ENCODE data around the gene IFRD2. TPM values are rescaled to one million over a fixed set of nuclear protein-coding genes. Genes with fewer than 3 reads are reported as not detected.
"Not testable (repeated sequence)": the region's sequence is repeated elsewhere in the genome, so short reads cannot be mapped to it uniquely, and the experiment has no call there.

IFRD2 gene
- polyA plus RNA-seq, 4 donors, result 39.6 to 50.5 (median 45.0) TPM

DNA sequence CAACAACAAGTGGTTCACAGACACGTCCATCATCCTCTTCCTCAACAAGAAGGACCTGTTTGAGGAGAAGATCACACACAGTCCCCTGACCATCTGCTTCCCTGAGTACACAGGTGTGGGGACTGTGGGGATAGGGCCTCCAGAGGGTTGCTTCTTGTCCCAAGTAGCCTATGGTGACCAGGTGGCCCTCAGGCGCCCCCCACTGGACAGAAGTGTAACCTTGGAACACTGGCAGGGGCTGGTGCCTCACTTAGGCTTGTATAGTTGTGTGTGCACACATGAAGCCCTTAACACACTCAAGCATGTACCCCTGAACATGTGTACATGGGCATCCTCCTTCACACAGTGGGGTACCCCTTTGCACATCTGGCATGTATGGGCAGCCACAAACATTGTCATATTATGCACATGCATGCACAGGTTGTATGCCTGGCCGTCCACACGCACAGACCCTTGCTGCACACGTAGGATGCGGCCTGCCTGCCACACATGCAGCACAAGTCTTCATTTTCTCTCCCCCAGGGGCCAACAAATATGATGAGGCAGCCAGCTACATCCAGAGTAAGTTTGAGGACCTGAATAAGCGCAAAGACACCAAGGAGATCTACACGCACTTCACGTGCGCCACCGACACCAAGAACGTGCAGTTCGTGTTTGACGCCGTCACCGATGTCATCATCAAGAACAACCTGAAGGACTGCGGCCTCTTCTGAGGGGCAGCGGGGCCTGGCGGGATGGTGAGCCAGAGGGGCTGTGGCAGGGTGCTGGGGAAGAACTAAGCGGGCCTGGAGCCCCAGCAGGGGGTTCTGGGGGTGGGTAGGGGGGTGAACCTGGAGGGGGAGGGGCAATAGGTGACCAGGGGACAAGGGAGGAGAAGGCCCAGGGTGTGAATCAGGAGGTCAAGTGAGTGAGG lies 35.0 kb downstream of the IFRD2 start:
- no peak for DNase-seq (ENCODE audit: low read depth in 4 of 4, low spot score in 3 of 4)

DNA sequence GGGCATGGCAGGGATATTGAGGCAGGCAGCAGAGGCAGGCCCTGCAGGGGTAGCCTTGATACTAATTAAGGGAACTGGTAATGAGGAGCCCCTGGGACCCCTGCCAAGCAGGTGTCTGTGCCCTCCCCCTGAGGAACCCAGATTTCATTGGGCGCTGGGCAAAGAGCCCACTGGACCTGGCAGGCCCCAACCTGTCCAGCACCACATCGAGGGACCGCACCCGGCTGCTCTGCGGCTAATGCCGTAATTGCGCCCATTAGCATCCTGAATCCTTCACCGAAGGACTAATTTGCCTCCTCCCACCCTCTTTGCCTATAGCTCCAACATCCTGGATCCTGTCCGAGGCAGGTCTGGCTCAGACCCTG lies 37.0 kb downstream of the IFRD2 start:
- DNase-seq (ENCODE audit: low read depth in 4 of 4, low spot score in 3 of 4), result no peak

DNA sequence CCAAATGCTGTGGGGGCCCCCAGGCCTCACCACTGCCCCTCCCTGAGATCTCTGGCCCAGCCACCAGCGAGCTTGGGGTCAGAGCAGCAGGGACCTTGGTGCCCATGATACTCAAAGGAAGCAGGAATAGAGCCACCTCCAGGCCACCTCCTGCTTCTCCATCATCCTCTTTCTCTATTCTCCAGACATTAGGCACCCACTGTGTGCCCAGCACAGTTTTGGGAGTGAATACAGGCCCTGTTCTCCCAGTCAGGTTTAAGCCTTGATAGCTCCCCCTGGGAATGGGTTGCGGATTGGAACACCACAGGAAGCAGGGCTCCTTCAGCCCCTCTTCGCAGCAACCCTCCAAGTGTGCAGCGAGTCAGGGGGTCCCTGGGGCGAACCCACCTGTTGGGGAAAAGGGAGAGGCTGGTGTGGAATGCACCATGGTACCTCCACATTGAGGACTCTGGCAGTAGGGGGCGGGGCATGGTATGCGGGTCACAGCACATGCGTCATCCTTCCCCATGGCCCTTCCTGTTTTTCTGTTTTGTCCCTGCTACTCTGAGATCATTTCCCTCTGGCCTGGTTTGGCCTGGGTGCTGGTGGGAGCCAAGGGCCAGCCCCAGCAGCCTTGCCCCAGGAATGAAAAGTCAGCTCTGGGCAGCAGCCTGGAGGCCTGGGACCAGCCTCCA lies 37.5 kb downstream of the IFRD2 start:
- DNase-seq (ENCODE audit: low read depth in 4 of 4, low spot score in 3 of 4), result no peak

DNA sequence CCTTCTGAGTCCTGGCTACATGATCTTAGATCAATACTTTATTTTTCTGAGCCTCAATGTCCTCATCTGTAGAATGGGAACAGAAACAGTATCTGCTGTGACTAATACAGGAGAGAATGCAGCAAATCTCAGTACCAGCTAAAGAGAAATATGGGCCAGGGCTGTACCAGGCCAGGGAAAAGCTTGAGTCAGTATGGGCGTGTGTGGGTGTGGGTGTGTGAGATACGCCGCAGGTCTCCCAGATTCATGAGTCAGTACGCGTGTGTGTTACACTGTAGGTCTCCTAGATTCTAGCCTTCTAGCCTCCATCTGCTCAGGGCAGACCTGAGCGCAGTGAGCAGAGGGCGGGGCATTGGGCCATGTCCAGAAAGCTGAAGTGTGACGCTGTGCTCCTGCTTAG lies 41.0 kb downstream of the IFRD2 start:
- DNase-seq (ENCODE audit: low read depth in 4 of 4, low spot score in 3 of 4), result no peak

DNA sequence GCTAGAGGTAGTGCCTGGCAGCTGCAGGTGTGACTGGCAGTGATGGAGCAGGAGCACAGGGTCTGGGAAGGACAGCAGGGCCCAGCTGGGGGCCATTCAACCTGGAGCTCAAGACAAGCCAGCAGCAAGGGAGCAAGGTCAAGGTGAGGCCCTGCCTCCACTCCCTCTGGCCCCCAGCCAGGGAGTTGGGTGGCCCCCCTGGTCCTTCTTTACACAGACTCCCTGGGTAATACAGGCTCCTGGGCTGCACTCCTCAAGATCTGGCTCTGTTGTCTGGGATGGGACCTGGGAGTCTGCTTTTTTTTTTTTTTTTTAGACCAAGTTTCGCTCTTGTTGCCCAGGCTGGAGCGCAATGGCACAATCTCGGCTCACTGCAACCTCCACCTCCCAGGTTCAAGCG lies 41.7 kb downstream of the IFRD2 start:
- no peak for DNase-seq (ENCODE audit: low read depth in 4 of 4, low spot score in 3 of 4)

DNA sequence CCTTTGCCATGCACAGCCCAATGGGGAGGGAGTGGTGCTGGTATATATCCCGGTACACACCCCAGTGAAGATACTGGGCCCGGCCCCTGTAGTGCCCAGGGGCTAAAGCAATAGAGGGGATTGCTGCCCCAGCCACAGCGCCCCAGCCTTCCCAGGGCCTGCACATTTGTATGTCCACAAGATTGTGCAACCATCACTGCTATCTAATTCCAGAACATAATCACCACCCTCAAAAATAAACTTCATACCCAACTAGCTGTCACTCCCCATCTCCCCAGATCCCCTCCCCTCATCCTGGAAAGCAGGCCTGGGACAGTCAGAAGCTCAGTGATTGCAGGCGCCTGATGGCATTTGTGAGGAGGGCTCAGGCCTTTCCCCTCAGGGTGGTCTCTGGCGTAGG lies 42.8 kb downstream of the IFRD2 start:
- DNase-seq (ENCODE audit: low read depth in 4 of 4, low spot score in 3 of 4), result no peak

DNA sequence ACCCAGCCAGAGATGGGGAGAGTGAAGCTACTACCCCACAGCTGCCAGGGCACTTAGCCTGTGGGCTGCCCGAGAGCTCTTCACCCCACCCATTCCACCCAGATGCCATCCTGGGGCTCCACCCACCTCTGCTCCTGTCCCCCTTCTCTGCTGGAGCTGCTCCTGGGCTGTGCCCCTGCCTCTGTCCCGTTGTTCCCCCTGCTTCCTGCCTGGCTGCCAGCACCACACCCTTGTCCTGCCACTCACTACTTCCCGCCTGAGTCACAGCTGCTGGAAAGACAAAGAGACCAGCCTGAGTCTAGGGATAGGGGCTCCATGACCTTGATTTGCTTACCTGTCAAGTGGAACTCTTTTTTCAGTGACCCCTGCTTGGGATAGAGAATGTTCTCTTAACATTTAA lies 43.8 kb downstream of the IFRD2 start:
- DNase-seq (ENCODE audit: low read depth in 4 of 4, low spot score in 3 of 4), result no peak

DNA sequence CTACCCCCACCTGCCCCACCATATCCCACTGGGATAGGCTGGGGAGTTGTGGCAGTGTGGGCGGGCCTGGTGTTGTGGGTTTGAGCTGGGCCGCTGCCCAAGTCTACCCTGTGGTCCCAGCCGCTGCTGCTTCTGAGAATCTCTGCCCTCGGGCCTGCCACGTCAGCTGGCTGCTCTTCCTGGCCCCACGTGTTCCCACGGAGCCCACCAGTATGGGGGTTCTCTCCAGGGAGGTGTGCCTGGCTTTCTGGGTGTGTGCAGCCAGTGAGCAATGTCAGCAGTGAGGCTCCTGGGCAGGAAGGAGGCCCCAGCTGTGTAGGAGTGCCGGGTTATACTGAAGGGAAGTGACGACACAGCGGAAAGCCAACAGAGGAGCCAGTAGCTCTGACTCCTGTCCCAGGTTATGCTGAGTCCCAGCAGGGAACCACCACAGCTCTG lies 45.7 kb downstream of the IFRD2 start:
- DNase-seq (ENCODE audit: low read depth in 4 of 4, low spot score in 3 of 4), result no peak

DNA sequence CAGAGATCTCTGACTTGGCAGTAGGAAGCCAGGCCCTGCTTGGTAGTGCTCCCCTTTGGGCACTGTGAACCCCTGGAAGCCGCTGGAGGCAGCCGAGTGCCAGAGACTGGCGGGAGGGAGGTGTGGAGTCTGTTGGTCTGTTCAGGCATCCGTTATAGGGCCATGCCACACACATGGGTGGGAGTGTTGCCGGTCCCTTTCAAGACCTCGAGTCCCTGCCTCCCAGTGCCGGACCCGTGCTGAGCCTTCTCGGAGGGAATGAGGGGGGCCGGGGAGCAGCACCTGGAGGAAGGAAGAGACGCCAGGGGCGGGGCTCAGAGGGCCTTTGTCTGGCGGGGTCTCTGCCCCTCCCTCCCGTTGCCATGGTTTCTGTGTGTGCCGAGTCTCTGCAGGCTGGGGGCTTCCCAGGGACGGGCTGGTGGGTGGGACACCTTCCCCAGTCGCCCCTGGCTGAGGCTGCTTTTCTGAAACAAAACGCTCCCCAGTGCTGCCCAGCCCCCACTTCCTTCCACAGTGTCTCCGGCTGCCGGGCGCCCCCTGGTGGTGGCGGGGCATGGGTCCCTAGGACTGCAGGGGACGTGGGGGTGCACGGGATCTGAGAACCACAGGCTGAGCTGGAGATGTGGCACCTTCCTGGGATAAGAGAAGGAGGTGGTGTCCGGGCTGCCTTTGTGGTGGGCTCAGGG lies 46.3 kb downstream of the IFRD2 start:
- DNase-seq (ENCODE audit: low read depth in 4 of 4, low spot score in 3 of 4), result peak in 3 of 4 donors; percentile 85 to 86 (median 85)

DNA sequence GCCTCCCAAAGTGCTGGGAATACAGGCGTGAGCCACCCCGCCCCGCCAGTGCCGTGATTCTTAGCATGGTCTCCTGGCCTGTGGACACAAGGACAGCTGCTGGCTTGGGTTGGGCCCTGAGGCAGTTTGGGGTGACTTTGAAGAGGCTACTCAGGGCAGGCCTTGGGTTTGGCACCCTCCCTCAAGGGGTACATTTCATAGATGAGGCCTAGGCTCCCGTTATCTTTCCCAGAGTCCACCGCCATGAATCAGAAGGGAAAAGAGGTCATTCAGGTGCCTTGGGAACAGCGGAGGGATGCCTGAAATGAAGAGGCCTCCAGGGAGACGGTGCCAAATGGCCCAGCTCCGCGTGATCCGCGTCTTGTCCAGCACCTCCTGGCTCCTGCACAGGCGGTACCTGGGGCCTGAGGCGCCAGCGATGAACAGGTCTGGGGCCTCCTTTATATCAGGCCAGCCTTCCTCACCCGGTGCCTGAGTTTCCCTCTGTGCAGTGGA lies 46.9 kb downstream of the IFRD2 start:
- no peak for DNase-seq (ENCODE audit: low read depth in 4 of 4, low spot score in 3 of 4)

DNA sequence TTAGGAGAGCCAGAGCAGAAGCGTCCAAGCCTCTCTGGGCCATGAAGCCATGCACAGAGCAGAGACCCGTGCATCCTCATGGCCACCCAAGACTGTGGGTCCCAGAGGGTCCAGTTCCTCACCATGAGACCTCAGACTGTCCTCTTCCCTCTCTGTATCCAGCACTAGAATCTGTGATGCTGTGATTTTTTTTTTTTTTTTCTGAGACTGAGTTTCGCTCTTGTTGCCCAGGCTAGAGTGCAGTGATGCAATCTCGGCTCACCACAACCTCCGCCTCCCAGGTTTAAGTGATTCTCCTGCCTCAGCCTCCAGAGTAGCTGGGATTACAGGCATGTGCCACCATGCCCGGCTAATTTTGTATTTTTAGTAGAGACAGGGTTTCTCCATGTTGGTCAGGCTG lies 47.4 kb downstream of the IFRD2 start:
- DNase-seq (ENCODE audit: low read depth in 4 of 4, low spot score in 3 of 4), result not testable (repeated sequence)

DNA sequence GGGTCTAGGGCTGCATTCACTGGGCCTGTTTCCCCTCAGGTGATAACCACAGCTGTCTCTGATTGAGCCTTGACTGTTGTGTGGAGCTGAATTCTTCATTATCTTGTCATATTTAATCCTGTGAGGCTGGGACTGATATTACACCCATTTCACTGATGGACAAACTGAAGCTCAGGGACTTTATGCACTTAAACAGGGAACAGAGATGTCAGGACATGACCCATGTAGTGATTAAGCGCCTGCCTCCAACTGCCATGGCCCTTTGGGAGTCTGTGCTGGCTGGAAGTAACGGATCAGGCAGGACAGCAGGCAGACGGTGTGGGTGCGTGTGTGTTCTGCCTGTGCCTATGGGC lies 48.7 kb downstream of the IFRD2 start:
- no peak for DNase-seq (ENCODE audit: low read depth in 4 of 4, low spot score in 3 of 4)

DNA sequence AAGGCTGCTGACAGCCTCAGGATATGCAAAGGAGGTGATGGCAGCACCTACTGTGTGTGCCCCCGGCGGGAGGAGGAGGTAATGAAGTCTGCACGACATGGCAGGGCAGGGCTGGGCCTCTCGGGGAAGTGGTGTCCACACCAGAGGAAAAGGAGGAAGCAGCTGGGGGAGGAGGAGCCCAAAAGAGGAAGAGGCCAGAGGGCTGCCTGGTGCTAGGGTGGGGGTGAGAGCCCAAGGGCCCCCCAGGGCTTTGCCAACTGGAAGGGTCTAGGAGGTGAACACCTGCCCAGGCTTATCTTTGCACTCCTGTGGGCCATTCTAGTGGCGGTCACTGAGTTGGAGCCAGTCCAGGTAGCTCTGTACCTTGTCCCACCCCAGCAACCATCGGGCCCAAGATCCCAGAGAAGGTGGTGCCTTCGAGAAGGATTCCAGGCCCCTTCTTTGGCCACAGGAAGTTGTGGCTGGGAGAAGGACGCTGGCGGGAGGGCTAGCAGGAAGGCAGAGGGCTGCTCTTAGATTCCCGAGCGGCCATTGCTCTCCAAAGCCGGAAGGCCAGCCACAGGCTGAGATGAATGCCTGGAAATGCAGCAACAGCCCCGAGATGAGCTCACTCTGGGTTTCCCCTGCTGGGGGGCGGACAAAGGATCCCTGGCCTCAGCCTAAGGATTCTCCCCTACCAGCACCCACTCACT lies 49.2 kb downstream of the IFRD2 start:
- DNase-seq (ENCODE audit: low read depth in 4 of 4, low spot score in 3 of 4), result no peak

DNA sequence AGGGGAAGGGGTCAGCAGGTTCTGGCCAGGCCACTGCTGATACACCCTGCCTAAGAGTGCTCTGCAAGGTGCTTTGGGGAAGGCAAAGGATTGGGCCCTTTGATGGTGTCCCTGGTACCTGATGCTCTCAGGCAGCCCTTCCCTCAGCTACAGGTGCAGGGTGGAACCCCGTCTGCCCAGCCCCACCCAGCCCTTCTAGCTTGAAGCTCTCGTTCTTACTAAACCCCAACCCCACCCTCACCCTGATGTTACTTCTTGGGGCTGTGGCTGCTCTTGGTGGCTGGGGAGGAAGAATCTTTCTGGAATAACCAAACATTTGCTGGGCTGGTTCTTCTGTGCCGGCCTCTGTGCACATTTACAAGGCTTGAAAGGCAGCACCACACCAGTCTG lies 49.9 kb downstream of the IFRD2 start:
- no peak for DNase-seq (ENCODE audit: low read depth in 4 of 4, low spot score in 3 of 4)

DNA sequence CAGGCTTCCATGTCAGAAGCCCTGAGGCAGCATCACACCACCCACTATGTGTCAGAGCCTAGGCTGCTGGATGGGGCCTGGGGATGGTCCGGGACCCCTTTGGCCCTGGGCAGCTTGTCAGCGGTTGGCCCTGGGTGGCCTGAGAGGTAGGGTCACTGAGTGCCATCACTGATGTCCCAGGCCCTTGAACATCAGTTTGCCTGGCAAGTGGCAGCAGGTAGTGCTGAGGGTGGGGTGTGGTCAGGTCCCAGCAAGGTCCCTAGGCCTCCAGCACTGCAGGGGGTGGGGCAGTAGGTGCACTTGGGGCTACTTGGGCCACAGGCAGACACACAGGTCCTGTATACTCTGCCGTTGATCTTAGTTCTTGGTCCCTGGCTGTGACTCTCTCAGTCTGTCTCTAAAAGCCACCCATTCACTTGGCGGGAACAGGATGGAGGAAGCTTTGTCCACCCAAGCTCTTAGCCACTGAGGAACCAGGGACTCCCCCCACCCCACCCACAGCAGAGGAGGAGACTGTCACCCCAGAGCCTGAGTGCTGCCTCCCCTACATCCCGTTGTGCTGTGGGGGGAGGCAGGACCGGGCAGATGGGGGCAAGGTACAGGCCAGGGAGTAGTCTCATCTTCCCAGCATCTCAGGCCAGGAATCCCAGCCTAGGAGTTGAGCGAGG lies 50.4 kb downstream of the IFRD2 start:
- DNase-seq (ENCODE audit: low read depth in 4 of 4, low spot score in 3 of 4), result no peak

DNA sequence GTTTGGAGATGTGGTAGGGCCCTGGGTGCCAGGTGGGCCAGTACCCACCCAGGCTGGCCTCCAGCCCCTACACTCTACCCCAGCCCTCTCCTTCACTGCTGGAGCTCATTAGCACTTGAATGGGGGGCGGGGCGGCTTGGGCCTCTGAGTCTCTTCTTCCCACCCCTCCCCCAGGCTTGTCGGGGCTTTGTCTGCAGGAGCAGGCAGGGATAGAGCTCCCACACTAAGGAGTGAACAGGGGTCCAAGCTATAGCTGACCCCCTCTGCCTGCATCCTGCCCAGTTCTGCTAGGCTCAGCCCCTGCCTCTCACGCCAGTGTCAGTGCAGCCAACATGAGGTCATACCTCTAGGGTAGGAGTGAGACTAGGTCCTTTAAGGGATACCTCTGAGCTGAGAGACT lies 51.1 kb downstream of the IFRD2 start:
- DNase-seq (ENCODE audit: low read depth in 4 of 4, low spot score in 3 of 4), result no peak

DNA sequence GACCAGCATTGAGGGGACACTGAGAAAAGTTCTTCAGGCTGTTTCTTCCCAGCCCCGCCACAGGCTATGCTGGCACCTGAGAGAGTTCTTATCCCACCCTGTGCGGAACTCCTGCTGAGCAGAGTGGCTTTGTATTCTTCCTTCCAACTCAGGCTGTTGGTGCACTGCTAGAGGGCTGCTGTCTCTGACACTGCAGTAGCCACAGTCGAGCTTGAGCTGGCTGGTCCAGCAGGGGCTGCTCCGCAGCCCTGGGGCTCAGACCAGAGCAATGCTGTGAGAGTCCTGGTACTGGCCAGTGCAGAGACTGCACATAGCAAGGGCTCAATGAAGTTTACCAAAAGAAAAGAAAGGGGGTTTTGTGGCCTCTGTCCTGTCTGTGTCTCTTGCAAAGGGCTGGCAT lies 52.6 kb downstream of the IFRD2 start:
- no peak for DNase-seq (ENCODE audit: low read depth in 4 of 4, low spot score in 3 of 4)

DNA sequence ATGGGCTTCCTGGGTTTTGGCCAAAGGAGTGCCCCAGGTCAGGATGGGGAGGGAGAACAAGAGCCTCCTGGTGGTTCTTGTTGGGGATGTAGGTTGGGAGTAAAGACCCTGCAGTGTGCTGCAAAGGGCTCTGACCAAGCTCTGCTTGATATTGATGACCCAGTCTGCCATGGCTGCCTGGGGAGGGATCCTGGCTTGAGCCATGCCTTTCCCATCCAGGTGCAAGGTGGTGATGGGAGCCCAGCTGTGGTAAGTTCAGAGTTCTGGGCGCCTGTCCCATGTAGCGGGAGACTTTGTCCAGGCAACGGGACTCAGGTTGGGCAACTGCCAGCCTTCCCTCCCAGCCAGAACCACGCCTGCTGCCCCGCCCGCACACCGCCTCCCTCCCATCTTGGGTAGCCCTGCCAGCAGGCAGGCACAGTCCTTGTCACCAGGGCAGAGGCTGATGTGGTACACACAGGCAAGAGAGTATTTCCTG lies 53.6 kb downstream of the IFRD2 start:
- DNase-seq (ENCODE audit: low read depth in 4 of 4, low spot score in 3 of 4), result no peak

DNA sequence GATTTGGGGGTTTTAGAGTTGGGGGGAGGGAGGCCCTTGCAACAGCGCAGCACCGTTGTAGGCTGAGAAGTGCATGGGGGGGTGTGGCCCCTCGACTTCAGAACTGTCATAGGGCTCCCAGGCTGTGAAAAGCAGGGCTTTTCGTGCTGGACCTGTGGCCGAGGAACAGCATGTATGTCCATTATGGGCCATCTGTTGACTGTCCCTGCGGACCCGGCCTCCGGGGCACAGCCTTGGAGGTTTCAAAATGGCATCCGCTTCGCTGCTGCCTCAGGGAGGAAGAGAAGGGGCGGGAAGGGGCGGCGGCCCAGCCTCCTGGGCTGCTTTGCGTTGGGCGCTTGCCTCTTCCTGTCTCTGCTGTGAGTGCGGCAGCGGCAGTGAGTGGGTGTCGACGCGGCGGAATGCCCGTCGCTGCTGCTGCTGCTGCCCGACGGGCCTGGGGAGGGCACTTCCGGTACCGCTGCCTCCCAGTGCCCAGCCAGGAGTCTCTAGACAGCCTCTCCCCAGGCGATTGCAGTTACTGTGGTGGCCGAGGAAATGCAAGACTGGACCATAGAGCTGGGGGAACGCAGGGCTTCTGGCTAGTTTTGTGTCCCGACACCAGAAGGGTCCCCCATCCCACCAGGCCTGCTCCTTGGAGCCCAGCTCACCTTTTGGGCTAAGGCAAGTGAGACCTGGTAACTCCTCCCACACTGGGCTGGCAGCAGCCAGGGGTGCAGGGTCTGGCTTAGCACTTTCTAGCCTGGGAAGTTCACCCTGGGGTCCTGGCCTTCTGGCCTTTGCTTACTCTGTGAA lies 54.3 kb downstream of the IFRD2 start:
- DNase-seq (ENCODE audit: low read depth in 4 of 4, low spot score in 3 of 4), result no peak
